H1 (cell line): Measurements from ENCODE around the gene ZNF385B. TPM values are rescaled to one million over a fixed set of nuclear protein-coding genes. Genes with fewer than 3 reads are reported as not detected.

ENCODE experiments used
- CTCF ChIA-PET: fragments of 300-600 bp; sonication (Branson Sonifier 250); formaldehyde crosslinking; loops from one replicate; lab custom pipeline; 2021; ENCODE audit not compliant: partially characterized antibody; lab: Charles Lee
- POLR2A ChIA-PET: fragments of 300-600 bp; sonication (Branson Sonifier 250); formaldehyde crosslinking; loops from one replicate; lab custom pipeline; 2021; ENCODE audit warnings: inconsistent platforms; ENCODE audit not compliant: partially characterized antibody; lab: Charles Lee
- DNase-seq, 2 experiments: peaks; one replicate each; pipeline versions ENCODE4 v3.0.0 to v3.0.0-alpha.2; 2010 to 2022; ENCODE audit warnings: low spot score in 2 of 2, low read depth in 1 of 2, mixed read lengths in 1 of 2
- FAIRE-seq: peaks from 2 replicates; lab custom pipeline; 2011; peaks lifted over from hg19 to GRCh38; lab: Jason Lieb, UNC
- H2AFZ ChIP-seq: 2 replicates; pipeline ENCODE4 v1.8.1; 2012; ENCODE audit warnings: low read length, inconsistent platforms
- H2AK5ac ChIP-seq: 2 replicates; pipeline ENCODE4 v1.6.1; 2013; ENCODE audit warnings: low read depth, low read length
- H2BK120ac ChIP-seq: replicated peaks from 2 replicates; pipeline ENCODE3; 2013; ENCODE audit warnings: low read depth, low read length, inconsistent platforms
- H2BK12ac ChIP-seq: 2 replicates; pipeline ENCODE4 v1.6.1; 2013; ENCODE audit warnings: low read depth, low read length
- H2BK15ac ChIP-seq: 2 replicates; pipeline ENCODE4 v1.6.1; 2013; ENCODE audit warnings: low read length
- H2BK20ac ChIP-seq: 2 replicates; pipeline ENCODE4 v1.6.1; 2013; ENCODE audit warnings: low read length
- H2BK5ac ChIP-seq: 2 replicates; pipeline ENCODE4 v1.6.1; 2013; ENCODE audit warnings: low read depth, low read length
- H3K14ac ChIP-seq: 2 replicates; pipeline ENCODE4 v1.6.1; 2013; ENCODE audit warnings: inconsistent platforms; ENCODE audit not compliant: insufficient read length
- H3K18ac ChIP-seq: 2 replicates; pipeline ENCODE4 v1.6.1; 2013; ENCODE audit warnings: low read length; ENCODE audit errors: extremely low read depth
- H3K23ac ChIP-seq: 2 replicates; pipeline ENCODE4 v1.6.1; 2013; ENCODE audit warnings: inconsistent platforms; ENCODE audit not compliant: insufficient read length
- H3K23me2 ChIP-seq: 2 replicates; pipeline ENCODE4 v1.6.1; 2013; ENCODE audit warnings: low read depth, low read length
- H3K27ac ChIP-seq: 2 replicates; pipeline ENCODE4 v1.6.1; 2011; ENCODE audit warnings: low read depth, low read length, inconsistent platforms
- H3K27me3 ChIP-seq, 4 experiments: replicated peaks in 1 of 4; 1 replicate in 1 of 4; 2 replicates in 3 of 4; pipeline versions ENCODE4 v1.6.1 to v1.8.1; 2011 to 2013; ENCODE audit warnings: low read length in 3 of 4, mild to moderate bottlenecking in 3 of 4, inconsistent platforms in 2 of 4, mixed read lengths in 2 of 4, moderate library complexity in 1 of 4; ENCODE audit not compliant: control insufficient read depth in 3 of 4, insufficient read depth in 3 of 4; ENCODE audit errors: extremely low read depth in 1 of 4
- H3K36me3 ChIP-seq, 4 experiments: 2 replicates each; pipeline versions ENCODE4 v1.6.1 to v1.8.1; 2011 to 2013; ENCODE audit warnings: mild to moderate bottlenecking in 4 of 4, low read length in 3 of 4, moderate library complexity in 2 of 4, control low read depth in 1 of 4, inconsistent platforms in 1 of 4; ENCODE audit not compliant: insufficient read depth in 4 of 4, control insufficient read depth in 2 of 4
- H3K4ac ChIP-seq: replicated peaks from 2 replicates; pipeline ENCODE3; 2013; ENCODE audit warnings: low read length, low read depth, mixed read lengths, inconsistent platforms; ENCODE audit not compliant: insufficient read length
- H3K4me1 ChIP-seq, 4 experiments: replicated peaks in 1 of 4; 1 replicate in 1 of 4; 2 replicates in 3 of 4; pipeline versions ENCODE4 v1.6.1 to v1.8.1; 2011 to 2013; ENCODE audit warnings: low read length in 3 of 4, inconsistent platforms in 2 of 4, mixed read lengths in 1 of 4; ENCODE audit not compliant: insufficient read depth in 4 of 4, control insufficient read depth in 3 of 4
- H3K4me2 ChIP-seq, 2 experiments: 2 replicates each; pipeline versions ENCODE4 v1.6.1 to v1.8.1; 2011 to 2013; ENCODE audit warnings: low read depth in 2 of 2, low read length in 2 of 2, control low read depth in 1 of 2, inconsistent platforms in 1 of 2, mild to moderate bottlenecking in 1 of 2; ENCODE audit not compliant: insufficient read depth in 1 of 2
- H3K4me3 ChIP-seq, 4 experiments: fragments of 200-600, 300-600 bp in 1 of 4; sonication (generic), shearing (Covaris generic), sonication (Bioruptor Twin) in 1 of 4; 2 replicates each; pipeline versions ENCODE4 v1.5.1 to v1.8.1; 2011 to 2016; ENCODE audit warnings: low read length in 4 of 4, low read depth in 3 of 4, control low read depth in 2 of 4, inconsistent platforms in 2 of 4, mild to moderate bottlenecking in 2 of 4, mixed read lengths in 1 of 4, moderate library complexity in 1 of 4; ENCODE audit not compliant: insufficient read depth in 2 of 4; ENCODE audit errors: extremely low read depth in 1 of 4
- H3K56ac ChIP-seq: replicated peaks from 2 replicates; pipeline ENCODE3; 2013; ENCODE audit warnings: low read depth, mild to moderate bottlenecking, mixed read lengths, low read length, inconsistent platforms; ENCODE audit not compliant: insufficient read length
- H3K79me1 ChIP-seq: 2 replicates; pipeline ENCODE4 v1.6.1; 2013; ENCODE audit warnings: low read depth, low read length, control low read depth
- H3K79me2 ChIP-seq, 2 experiments: 2 replicates each; pipeline versions ENCODE4 v1.6.1 to v1.8.1; 2012 to 2013; ENCODE audit warnings: low read length in 2 of 2, mild to moderate bottlenecking in 2 of 2, inconsistent platforms in 1 of 2; ENCODE audit not compliant: insufficient read depth in 2 of 2, control insufficient read depth in 1 of 2
- H3K9ac ChIP-seq, 4 experiments: replicated peaks in 1 of 4; 1 replicate in 1 of 4; 2 replicates in 3 of 4; pipeline versions ENCODE4 v1.6.1 to v1.8.1; 2011 to 2013; ENCODE audit warnings: low read depth in 3 of 4, low read length in 3 of 4, control low read depth in 2 of 4, mild to moderate bottlenecking in 2 of 4, moderate library complexity in 2 of 4, inconsistent platforms in 1 of 4; ENCODE audit errors: extremely low read depth in 1 of 4
- H3K9me3 ChIP-seq, 2 experiments: 2 replicates each; pipeline versions ENCODE4 v1.6.1 to v1.8.1; 2012 to 2013; ENCODE audit warnings: mild to moderate bottlenecking in 2 of 2, moderate library complexity in 2 of 2, control low read depth in 1 of 2, inconsistent platforms in 1 of 2, low read depth in 1 of 2, low read length in 1 of 2, mixed read lengths in 1 of 2; ENCODE audit not compliant: insufficient read depth in 2 of 2
- H4K20me1 ChIP-seq, 2 experiments: replicated peaks in 1 of 2; 2 replicates each; pipeline versions ENCODE3 to v1.8.1; 2011 to 2013; ENCODE audit warnings: inconsistent platforms in 2 of 2, low read length in 2 of 2, mild to moderate bottlenecking in 1 of 2; ENCODE audit not compliant: insufficient read depth in 2 of 2, control insufficient read depth in 1 of 2
- H4K5ac ChIP-seq: 2 replicates; pipeline ENCODE4 v1.6.1; 2013; ENCODE audit warnings: low read length, low read depth, mixed read lengths, inconsistent platforms; ENCODE audit not compliant: insufficient read length
- H4K8ac ChIP-seq: 2 replicates; pipeline ENCODE4 v1.8.0; 2013; ENCODE audit warnings: mild to moderate bottlenecking, moderate library complexity, low read length, inconsistent platforms; ENCODE audit not compliant: insufficient read depth; ENCODE audit errors: extremely low read depth
- H4K91ac ChIP-seq: replicated peaks from 2 replicates; pipeline ENCODE3; 2013; ENCODE audit warnings: low read length, mixed read lengths, inconsistent platforms; ENCODE audit not compliant: insufficient read length
- BCL11A ChIP-seq, 2 experiments: IDR thresholded peaks; one replicate each; pipeline ENCODE4 v1.6.1; 2011; ENCODE audit warnings: low read depth in 2 of 2, low read length in 2 of 2, mild to moderate bottlenecking in 2 of 2
- RAD21 ChIP-seq, 2 experiments: IDR thresholded peaks in 1 of 2; conservative IDR thresholded peaks in 1 of 2; 2 replicates each; pipeline ENCODE4 v1.6.1; 2011; ENCODE audit warnings: low read depth in 2 of 2, low read length in 2 of 2, improper control_type of control experiment in 1 of 2, inconsistent platforms in 1 of 2, mild to moderate bottlenecking in 1 of 2, moderate library complexity in 1 of 2
- WGBS, 2 experiments: shearing (Covaris generic) in 1 of 2; methylation state at CpG; one replicate each; pipeline versions ENCODE4 v1.1.6 to v1.1.7; 2013 to 2015; ENCODE audit warnings: low lambda C conversion rate in 2 of 2, mixed read lengths in 2 of 2, inconsistent platforms in 1 of 2, low coverage in 1 of 2, missing lambda C conversion rate in 1 of 2; ENCODE audit not compliant: insufficient replicate concordance in 2 of 2, insufficient coverage in 1 of 2, insufficient read length in 1 of 2; ENCODE audit errors: extremely low coverage in 1 of 2, missing lambda C conversion rate in 1 of 2; 5-methylcytosine and 5-hydroxymethylcytosine counted together
- polyA plus RNA-seq, 7 experiments: library from polyadenylated mRNA; depleted of rRNA in 3 of 7; stranded (reverse) in 5 of 7; unstranded in 2 of 7; fragments of >200 nt in 5 of 7; fragments of 200-250 nt in 2 of 7; gene quantifications; 1 replicate in 5 of 7; 2 replicates in 1 of 7; 4 replicates in 1 of 7; pipeline versions ENCODE4 v1.2.1 to v1.2.3, GENCODE V29; 2011 to 2013; ENCODE audit warnings: missing spikeins in 2 of 7, mixed read lengths in 2 of 7
- total RNA-seq: library from RNA; stranded (reverse); fragmentation: NEBNext Ultra II Directional; extraction: Animal tissue kit (Norgen Biotek cat#: 25700); gene quantifications from 2 replicates; pipeline ENCODE4 v1.2.1, GENCODE V29; 2021
- TF ChIP-seq, protein P1 (sequence below), 3 experiments: IDR thresholded peaks; 1 replicate in 2 of 3; 2 replicates in 1 of 3; pipeline versions ENCODE4 v1.5.1 to v1.6.1; 2011; ENCODE audit warnings: low read length in 3 of 3, mild to moderate bottlenecking in 3 of 3, inconsistent platforms in 2 of 3, low read depth in 1 of 3, moderate library complexity in 1 of 3; ENCODE audit not compliant: insufficient read depth in 1 of 3; ENCODE audit errors: control extremely low read depth in 1 of 3

ZNF385B gene
- total and polyA plus RNA-seq, 2 of the 8 experiments (the other 6 are each of a cell fraction or from before 2014, with no cell fraction given), result 1.1 to 3.7 TPM

DNA sequence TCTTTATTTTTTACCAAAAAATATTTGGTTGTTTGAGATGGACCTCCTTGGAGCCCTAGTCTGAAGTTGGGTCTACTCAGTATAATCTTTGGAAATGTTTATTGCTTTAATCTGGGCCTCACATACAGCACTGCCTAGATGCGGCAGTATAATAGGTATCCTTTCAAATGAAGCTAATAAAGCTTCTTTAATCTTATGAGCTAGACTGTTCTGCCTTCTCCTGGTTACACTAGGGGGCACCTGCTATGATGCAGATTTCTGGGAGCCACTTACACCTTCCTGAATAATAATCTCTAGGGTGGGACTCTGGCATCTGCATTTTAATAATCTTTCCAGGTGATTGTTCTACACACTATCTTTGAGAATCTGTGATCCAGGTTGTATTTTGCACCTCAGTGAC is 427.1 kb downstream of the ZNF385B start:
- Histone ChIP-seq H4K8ac (no peak overlapping the region), H2BK120ac (no peak overlapping the region), H3K79me2 (no peaks in the 10 kb centered on the region), H2BK5ac (no peak overlapping the region), H3K4ac (no peak overlapping the region), H2AK5ac (no peak overlapping the region), H4K5ac (no peak overlapping the region), H2BK12ac (no peak overlapping the region), H3K9ac (no peak overlapping the region), H3K4me1 (peaks cover 0 to 4% (median 0%) of the 10 kb centered on the region in 4 experiments; a peak in 1 of 7 replicates), H3K23ac (no peak overlapping the region), H3K27ac (no peak overlapping the region), H2BK15ac (no peak overlapping the region), H3K36me3 (no peaks in the 10 kb centered on the region), H3K4me3 (no peak overlapping the region), H2BK20ac (no peak overlapping the region), H3K9me3 (no peaks in the 10 kb centered on the region), H3K79me1 (no peaks in the 10 kb centered on the region), H2AFZ (no peak overlapping the region), H3K56ac (no peak overlapping the region), H3K14ac (no peak overlapping the region), H3K23me2 (no peaks in the 10 kb centered on the region), H3K4me2 (no peak overlapping the region), H4K20me1 (no peaks in the 10 kb centered on the region), H4K91ac (no peak overlapping the region), H3K18ac (no peak overlapping the region), H3K27me3 (no peaks in the 10 kb centered on the region)
- TF ChIP-seq BCL11A (IDR thresholded peaks at IDR 0.05; ENCODE audit: low read depth in 2 of 2, low read length in 2 of 2) (no peak), RAD21 (IDR thresholded peaks at IDR 0.05 in 1 of 2, conservative IDR thresholded peaks at IDR 0.05 in 1 of 2; ENCODE audit: low read depth in 2 of 2, low read length in 2 of 2) (0 out of 4 replicates have a peak, but pooled peaks of 1 of the 2 experiments have one; percentile 1)
- TF ChIP-seq, protein P1, sequence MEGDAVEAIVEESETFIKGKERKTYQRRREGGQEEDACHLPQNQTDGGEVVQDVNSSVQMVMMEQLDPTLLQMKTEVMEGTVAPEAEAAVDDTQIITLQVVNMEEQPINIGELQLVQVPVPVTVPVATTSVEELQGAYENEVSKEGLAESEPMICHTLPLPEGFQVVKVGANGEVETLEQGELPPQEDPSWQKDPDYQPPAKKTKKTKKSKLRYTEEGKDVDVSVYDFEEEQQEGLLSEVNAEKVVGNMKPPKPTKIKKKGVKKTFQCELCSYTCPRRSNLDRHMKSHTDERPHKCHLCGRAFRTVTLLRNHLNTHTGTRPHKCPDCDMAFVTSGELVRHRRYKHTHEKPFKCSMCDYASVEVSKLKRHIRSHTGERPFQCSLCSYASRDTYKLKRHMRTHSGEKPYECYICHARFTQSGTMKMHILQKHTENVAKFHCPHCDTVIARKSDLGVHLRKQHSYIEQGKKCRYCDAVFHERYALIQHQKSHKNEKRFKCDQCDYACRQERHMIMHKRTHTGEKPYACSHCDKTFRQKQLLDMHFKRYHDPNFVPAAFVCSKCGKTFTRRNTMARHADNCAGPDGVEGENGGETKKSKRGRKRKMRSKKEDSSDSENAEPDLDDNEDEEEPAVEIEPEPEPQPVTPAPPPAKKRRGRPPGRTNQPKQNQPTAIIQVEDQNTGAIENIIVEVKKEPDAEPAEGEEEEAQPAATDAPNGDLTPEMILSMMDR (IDR thresholded peaks at IDR 0.05; ENCODE audit: control extremely low read depth in 1 of 3, insufficient read depth in 1 of 3, low read depth in 1 of 3, low read length in 3 of 3), result peak in 1 of 3 experiments; percentile 1; a peak in 1 of 4 replicates
- FAIRE-seq (no peak), DNase-seq (no peak)
- ChIA-PET POLR2A (interaction anchor here (0.7 kb wide), 1 partner anchor 9 kb away, joined by 4 read pairs; no protein-coding TSS in a partner anchor), CTCF (interaction anchor here (1.0 to 4.7 kb wide), 9 partner anchors 9 to 502 kb away, joined by 3 to 34 read pairs (median 5); no protein-coding TSS in a partner anchor)
- 86% methylated on average over 1 of the region's 1 CpG; no CpG with 5 or more reads in 1 of the 2 experiments for WGBS, 2 experiments
